SK-N-SH treated with all-trans-retinoic acid at 6 μM for 48 hours (cell line): ENCODE results near the gene ZGRF1.

Experiments used
- ATAC-seq: fragments of 200-7000 bp; cut with Tn5 transposase; 3 replicates; pipeline ENCODE4 v1.9.1; 2020; ENCODE audit warnings: mild to moderate bottlenecking, moderate library complexity
- ARNTL ChIP-seq: fragments of 450-650 bp; formaldehyde crosslinking; IDR thresholded peaks from 2 replicates; pipeline ENCODE4 v1.5.0; 2020; ENCODE audit warnings: low read depth, mild to moderate bottlenecking, moderate library complexity, borderline replicate concordance
- BACH2 ChIP-seq: fragments of 250-450 bp; sonication (Bioruptor Pico); IDR thresholded peaks from 2 replicates; pipeline ENCODE4 v1.9.0; 2021; ENCODE audit warnings: mild to moderate bottlenecking, borderline replicate concordance
- CSDC2 ChIP-seq: fragments of 250-450 bp; sonication (Bioruptor Pico); IDR thresholded peaks from 2 replicates; pipeline ENCODE4 v1.5.0; 2020; ENCODE audit warnings: mild to moderate bottlenecking, moderate library complexity
- GLIS3 ChIP-seq: fragments of 250-450 bp; sonication (Bioruptor Pico); IDR thresholded peaks from 2 replicates; pipeline ENCODE4 v1.5.0; 2020; ENCODE audit warnings: mild to moderate bottlenecking, moderate library complexity
- ISL1 ChIP-seq: fragments of 250-450 bp; sonication (Bioruptor Pico); IDR thresholded peaks from 2 replicates; pipeline ENCODE4 v2.1.2; 2022; ENCODE audit warnings: mild to moderate bottlenecking, moderate library complexity
- PPARA ChIP-seq: fragments of 250-450 bp; sonication (Bioruptor Pico); IDR thresholded peaks from 2 replicates; pipeline ENCODE4 v1.5.0; 2020; ENCODE audit warnings: mild to moderate bottlenecking, borderline replicate concordance
- RARB ChIP-seq: fragments of 250-450 bp; sonication (Bioruptor Pico); IDR thresholded peaks from 2 replicates; pipeline ENCODE4 v1.8.0; 2021; ENCODE audit warnings: mild to moderate bottlenecking, moderate library complexity
- TCF4 ChIP-seq: fragments of 250-450 bp; sonication (Bioruptor Pico); IDR thresholded peaks from 2 replicates; pipeline ENCODE4 v1.8.0; 2021; ENCODE audit warnings: mild to moderate bottlenecking, moderate library complexity, borderline replicate concordance
- TOX ChIP-seq: fragments of 250-450 bp; sonication (Bioruptor Pico); IDR thresholded peaks from 2 replicates; pipeline ENCODE4 v1.8.0; 2021; ENCODE audit warnings: mild to moderate bottlenecking, moderate library complexity, borderline replicate concordance
- ZFP30 ChIP-seq: fragments of 450-650 bp; formaldehyde crosslinking; IDR thresholded peaks from 2 replicates; pipeline ENCODE4 v1.5.0; 2022; ENCODE audit warnings: mild to moderate bottlenecking, moderate library complexity
- ZNF565 ChIP-seq: fragments of 450-650 bp; formaldehyde crosslinking; conservative IDR thresholded peaks from 2 replicates; pipeline ENCODE4 v1.5.0; 2020; ENCODE audit warnings: low read depth, mild to moderate bottlenecking, moderate library complexity
- ZNF8 ChIP-seq: fragments of 450-650 bp; formaldehyde crosslinking; IDR thresholded peaks from 2 replicates; pipeline ENCODE4 v1.5.0; 2020; ENCODE audit warnings: mild to moderate bottlenecking, moderate library complexity
- TF ChIP-seq, protein P1 (sequence below): fragments of 250-450 bp; sonication (Bioruptor Pico); IDR thresholded peaks from 2 replicates; pipeline ENCODE4 v1.5.1; 2020; ENCODE audit warnings: low read depth, mild to moderate bottlenecking, moderate library complexity
- TF ChIP-seq, protein P2 (sequence below): fragments of 250-450 bp; sonication (Bioruptor Pico); IDR thresholded peaks from 2 replicates; pipeline ENCODE4 v1.5.1; 2021; ENCODE audit warnings: mild to moderate bottlenecking, moderate library complexity
- TF ChIP-seq, protein P3 (sequence below): fragments of 250-450 bp; sonication (Bioruptor Pico); IDR thresholded peaks from 2 replicates; pipeline ENCODE4 v1.5.0; 2020; ENCODE audit warnings: mild to moderate bottlenecking, moderate library complexity

Gene ZGRF1

DNA sequence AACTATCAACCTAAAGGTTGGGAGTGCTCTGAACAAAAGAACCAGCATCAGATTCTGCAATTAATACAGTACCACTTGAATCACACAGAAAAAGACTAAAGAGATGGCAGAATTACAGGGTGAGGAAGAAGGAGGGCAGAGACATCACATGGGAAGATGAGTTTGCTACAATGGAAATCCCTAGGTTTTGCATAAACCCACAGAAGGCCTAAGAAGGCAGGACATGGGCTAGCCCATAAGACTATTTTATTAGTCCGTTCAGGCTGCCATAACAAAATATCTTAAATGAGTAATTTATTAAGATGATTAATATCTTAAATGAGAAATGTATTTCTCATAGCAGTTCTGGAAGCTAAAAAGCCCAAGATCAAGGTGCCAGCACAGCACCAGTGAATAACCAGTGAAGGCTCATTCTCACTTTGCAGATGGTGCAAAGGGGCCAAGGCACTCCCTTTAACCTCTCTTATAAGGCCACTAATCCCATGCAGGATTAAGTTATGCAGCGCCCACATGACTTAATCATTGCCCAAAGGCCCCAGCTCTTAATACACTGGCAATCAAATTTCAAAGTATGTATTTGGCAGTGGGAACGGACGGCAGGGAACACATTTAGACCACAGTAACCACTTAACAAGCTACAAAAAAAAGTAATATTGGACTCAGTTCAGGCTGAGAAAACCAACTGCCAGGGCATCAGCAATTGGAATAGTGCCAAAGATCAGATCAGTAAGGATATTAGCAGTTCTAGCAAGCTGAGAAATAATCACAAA lies 73.1 kb downstream of the ZGRF1 start (continued):
- TF ChIP-seq TOX = no peak
- TF ChIP-seq, protein P1, sequence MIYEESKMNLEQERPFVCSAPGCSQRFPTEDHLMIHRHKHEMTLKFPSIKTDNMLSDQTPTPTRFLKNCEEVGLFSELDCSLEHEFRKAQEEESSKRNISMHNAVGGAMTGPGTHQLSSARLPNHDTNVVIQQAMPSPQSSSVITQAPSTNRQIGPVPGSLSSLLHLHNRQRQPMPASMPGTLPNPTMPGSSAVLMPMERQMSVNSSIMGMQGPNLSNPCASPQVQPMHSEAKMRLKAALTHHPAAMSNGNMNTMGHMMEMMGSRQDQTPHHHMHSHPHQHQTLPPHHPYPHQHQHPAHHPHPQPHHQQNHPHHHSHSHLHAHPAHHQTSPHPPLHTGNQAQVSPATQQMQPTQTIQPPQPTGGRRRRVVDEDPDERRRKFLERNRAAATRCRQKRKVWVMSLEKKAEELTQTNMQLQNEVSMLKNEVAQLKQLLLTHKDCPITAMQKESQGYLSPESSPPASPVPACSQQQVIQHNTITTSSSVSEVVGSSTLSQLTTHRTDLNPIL (CRISPR knock-in tag) = no peak

DNA sequence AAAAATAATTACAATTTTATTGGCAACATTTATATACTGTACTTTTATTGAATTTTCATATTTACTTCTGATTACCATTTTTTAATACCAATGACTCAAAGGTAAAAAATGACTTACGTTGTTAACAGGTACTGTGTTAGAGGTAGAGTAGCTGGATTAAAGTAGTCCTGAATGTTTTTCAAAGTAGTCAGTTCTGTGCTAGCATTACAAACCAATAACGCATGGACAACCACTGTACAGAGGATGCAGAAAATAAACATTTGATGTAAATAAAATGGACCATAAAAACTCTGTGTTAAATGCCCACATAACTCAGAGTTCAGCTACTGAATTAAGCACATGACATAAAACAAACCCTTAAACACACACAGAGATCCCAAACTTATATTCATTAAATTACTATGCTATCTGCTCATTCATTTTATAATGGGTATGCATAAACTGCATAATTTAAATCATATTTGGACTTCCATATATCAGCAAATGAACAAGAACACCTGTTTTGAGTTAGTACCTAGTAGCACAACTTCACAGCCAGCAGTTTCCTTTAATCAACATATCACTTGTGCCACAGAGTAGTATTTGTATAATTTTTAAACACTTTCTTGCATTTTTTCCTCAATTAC lies 74.3 kb downstream of the ZGRF1 start:
- TF ChIP-seq TCF4 (CRISPR knock-in tag) = 0 out of 2 replicates have a peak, but pooled peaks have one; percentile 17
- TF ChIP-seq ZNF565 (CRISPR knock-in tag) = no peak
- TF ChIP-seq, all 23 proteins: peak for 1
- ATAC-seq = no peak

DNA sequence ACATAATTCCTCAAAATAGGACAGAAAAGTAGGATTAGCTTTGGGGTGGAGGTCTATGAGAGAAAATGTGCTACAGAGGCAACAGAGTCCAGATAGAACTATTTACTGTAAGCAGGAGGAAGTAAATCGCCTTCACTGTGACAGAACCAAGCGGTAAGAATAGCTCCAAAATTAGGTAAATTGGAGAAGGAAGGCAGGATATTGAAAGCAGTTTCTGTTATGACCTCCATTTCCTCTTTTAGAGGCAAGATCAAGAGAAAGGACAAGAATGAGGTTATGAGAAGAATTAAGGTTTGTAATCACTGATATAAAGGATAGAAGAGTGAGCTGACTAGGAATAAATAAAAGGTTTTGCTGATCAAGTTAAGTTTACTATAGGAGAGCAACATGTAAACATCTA lies 76.6 kb downstream of the ZGRF1 start:
- TF ChIP-seq ARNTL (CRISPR knock-in tag) = no peak
- ATAC-seq = no peak

DNA sequence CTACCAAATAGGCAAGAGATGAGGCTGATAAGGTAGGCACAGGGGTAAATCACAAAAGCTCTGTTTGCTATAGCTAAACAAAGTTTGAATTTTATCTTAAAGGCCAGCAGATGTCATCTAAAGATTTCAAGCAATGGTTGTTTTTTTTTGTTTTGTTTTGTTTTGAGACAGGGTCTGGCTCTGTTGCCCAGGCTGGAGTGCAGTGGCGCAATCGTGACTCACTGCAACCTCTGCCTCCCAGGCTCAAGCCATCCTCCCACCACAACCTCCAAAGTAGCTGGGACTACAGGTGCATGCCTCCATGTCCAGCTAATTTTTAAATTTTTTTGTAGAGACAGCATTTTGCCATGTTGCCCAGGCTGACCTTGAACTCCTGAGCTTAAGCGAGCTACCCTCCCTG lies 77.7 kb downstream of the ZGRF1 start:
- ATAC-seq = no peak
- no peak for TF ChIP-seq RARB (CRISPR knock-in tag)
- no peak for TF ChIP-seq ZNF8 (CRISPR knock-in tag)
- TF ChIP-seq, protein P1 (CRISPR knock-in tag) = no peak
- TF ChIP-seq BACH2 (CRISPR knock-in tag) = no peak
- TF ChIP-seq GLIS3 (CRISPR knock-in tag) = no peak
- no peak for TF ChIP-seq CSDC2
- TF ChIP-seq ISL1 (CRISPR knock-in tag) = no peak
- TF ChIP-seq, protein P2, sequence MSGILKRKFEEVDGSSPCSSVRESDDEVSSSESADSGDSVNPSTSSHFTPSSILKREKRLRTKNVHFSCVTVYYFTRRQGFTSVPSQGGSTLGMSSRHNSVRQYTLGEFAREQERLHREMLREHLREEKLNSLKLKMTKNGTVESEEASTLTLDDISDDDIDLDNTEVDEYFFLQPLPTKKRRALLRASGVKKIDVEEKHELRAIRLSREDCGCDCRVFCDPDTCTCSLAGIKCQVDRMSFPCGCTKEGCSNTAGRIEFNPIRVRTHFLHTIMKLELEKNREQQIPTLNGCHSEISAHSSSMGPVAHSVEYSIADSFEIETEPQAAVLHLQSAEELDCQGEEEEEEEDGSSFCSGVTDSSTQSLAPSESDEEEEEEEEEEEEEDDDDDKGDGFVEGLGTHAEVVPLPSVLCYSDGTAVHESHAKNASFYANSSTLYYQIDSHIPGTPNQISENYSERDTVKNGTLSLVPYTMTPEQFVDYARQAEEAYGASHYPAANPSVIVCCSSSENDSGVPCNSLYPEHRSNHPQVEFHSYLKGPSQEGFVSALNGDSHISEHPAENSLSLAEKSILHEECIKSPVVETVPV (CRISPR knock-in tag) = no peak
- no peak for TF ChIP-seq ZFP30 (CRISPR knock-in tag)

DNA sequence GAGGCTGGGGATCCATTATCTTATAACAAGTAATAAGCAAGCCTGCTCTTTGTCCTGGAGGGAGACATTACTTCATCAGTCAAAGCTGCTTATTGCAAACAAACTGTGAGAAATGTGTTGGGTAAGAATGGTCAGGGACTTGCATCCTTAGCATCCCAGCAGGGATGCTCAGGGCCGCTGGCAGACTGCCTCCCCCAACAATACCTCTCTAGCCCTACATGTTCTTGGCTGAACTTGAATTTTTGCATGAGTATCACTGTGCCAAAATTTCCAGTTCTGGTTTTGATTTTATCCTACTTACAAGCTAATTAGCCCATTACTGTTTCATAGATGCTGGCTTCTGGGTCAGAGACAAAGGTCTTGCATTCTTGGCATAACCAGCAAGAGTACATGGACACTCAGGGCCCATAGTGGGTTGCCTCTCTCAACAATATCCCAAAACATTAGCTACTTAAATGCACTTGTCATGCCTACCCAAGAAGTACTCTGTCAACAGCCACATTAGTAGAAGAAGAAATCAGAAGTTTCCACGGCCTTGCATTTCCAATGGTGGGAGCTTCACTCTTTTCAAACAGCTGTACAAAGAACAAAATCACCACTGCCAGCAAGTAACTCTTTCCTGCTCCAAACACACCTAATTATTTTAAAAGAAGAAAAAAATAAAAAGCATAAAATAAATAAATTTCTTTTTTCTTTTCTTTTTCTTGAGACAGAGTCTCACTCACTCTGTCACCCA lies 78.9 kb downstream of the ZGRF1 start:
- no peak for ATAC-seq
- TF ChIP-seq, protein P3, sequence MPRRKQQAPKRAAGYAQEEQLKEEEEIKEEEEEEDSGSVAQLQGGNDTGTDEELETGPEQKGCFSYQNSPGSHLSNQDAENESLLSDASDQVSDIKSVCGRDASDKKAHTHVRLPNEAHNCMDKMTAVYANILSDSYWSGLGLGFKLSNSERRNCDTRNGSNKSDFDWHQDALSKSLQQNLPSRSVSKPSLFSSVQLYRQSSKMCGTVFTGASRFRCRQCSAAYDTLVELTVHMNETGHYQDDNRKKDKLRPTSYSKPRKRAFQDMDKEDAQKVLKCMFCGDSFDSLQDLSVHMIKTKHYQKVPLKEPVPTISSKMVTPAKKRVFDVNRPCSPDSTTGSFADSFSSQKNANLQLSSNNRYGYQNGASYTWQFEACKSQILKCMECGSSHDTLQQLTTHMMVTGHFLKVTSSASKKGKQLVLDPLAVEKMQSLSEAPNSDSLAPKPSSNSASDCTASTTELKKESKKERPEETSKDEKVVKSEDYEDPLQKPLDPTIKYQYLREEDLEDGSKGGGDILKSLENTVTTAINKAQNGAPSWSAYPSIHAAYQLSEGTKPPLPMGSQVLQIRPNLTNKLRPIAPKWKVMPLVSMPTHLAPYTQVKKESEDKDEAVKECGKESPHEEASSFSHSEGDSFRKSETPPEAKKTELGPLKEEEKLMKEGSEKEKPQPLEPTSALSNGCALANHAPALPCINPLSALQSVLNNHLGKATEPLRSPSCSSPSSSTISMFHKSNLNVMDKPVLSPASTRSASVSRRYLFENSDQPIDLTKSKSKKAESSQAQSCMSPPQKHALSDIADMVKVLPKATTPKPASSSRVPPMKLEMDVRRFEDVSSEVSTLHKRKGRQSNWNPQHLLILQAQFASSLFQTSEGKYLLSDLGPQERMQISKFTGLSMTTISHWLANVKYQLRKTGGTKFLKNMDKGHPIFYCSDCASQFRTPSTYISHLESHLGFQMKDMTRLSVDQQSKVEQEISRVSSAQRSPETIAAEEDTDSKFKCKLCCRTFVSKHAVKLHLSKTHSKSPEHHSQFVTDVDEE (CRISPR knock-in tag) = no peak
- TF ChIP-seq ZFP30 (CRISPR knock-in tag) (no peak), PPARA (CRISPR knock-in tag) (no peak), BACH2 (CRISPR knock-in tag) (no peak)
- TF ChIP-seq, protein P1 (CRISPR knock-in tag) = no peak
- TF ChIP-seq, all 23 proteins: peak for 0
